GM10248 (cell line): ENCODE data around the gene PRKCA.

Experiments
- CTCF ChIA-PET: fragments of 300-600 bp; sonication (Branson Sonifier 250); formaldehyde crosslinking; extraction: SDS; loops from one replicate; lab custom pipeline; 2021; ENCODE audit warnings: antibody characterized with exemption; lab: Yijun Ruan, JAX
- POLR2A ChIA-PET: fragments of 350-650 bp; sonication (Branson Sonifier 250); formaldehyde crosslinking; extraction: SDS; loops from one replicate; lab custom pipeline; 2020; ENCODE audit warnings: antibody characterized with exemption; lab: Yijun Ruan, JAX
- DNase-seq: peaks from one replicate; pipeline ENCODE4 v3.0.0; 2012; ENCODE audit errors: extremely low spot score
- CTCF ChIP-seq: IDR thresholded peaks from 2 replicates; pipeline ENCODE4 v1.5.1; 2012; ENCODE audit warnings: mild to moderate bottlenecking, low read depth; ENCODE audit errors: extremely low read depth, missing control alignments, control extremely low read depth

Gene PRKCA

GRCh38 chr17:66401364-66401763 is 99.0 kb downstream of the PRKCA start:
- CTCF ChIA-PET, result interaction anchor here (3.1 kb wide), 1 partner anchor 165 kb away, joined by 10 read pairs; no protein-coding TSS in a partner anchor
- DNase-seq, result no peak
- TF ChIP-seq CTCF, result no peak
- POLR2A ChIA-PET, result no interaction called here

DNA sequence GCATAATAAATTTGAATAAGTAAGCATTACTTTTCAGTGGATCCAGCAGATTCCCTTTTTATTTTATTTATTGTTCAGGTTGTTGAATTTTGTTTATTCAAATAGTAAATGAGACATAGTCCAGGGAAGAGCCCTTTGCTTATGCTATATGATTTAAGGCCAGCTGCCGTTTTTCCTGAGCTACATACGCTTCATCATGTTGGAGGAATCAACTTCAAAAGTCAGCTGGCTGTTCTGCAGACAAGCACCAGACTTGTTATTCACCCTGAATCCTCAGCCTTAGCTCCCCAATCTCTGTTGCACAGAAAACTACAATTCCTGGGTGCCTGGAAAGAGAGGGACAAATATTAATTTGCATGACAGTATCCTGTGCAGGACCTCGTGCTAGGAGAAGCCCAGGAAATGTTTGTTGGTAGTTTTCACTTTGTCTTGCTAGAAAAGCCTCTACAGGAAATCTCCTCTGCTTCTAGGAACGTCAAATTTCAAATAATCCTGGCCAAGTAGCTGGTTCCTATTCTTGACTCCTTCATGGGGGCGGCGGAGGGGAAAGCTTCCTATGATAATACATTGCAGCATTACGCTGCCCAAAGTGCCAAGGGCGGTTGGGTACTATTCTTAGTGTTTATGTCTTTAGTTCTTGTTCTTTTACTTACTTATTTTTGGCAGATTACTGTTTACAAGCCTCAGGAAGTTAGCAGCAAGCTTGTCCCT is 101.6 kb downstream of the PRKCA start:
- ChIA-PET CTCF (interaction anchor here (0.8 to 3.1 kb wide), 5 partner anchors 10 to 163 kb away, joined by 3 to 11 read pairs (median 4); no protein-coding TSS in a partner anchor), POLR2A (interaction anchor here (0.6 kb wide), 1 partner anchor 67 kb away, joined by 7 read pairs; no protein-coding TSS in a partner anchor)
- no peak for DNase-seq
- TF ChIP-seq CTCF, result no peak

DNA sequence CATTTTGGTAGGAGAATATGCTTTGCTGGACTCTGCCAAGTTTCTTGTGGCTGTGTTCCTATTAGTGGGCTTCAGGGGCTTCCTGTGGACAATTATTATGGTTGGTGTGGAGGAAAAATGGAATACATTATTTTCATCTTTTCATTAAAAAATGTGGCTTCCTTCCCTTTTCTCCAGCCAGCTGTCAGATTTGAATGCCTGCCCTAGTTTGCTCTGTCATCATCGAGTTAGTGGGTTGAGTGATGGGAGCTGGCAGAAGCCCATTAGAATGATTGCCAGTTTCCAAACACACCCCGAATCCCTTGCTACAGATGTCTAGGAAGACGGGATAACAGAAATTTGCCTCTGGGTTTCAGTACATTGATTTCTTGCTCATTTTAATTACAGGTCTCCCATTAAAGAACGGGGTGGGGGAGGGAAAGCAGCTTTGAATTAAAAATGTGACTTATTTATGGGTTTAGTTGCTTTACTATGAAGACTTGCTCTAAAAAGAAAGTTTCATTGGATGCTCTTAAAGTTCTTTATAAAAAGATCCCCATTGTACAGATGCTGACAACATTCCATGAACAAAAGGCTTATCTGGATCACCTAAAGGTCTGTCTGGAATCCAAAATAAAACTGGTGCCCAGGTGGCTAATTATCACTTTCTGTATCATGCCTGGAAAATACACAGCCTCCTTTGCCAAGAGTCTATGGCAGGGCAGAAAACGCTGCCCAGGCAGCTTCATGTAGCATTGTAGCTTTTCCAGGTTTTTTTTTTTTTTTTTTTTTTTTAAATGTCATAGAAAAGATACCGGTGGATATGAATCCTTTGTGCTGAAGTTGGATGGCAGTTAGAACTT is 103.6 kb downstream of the PRKCA start:
- CTCF ChIA-PET, result interaction anchor here (1.0 kb wide), 1 partner anchor 24 kb away, joined by 3 read pairs; no protein-coding TSS in a partner anchor
- POLR2A ChIA-PET, result no interaction called here
- no peak for TF ChIP-seq CTCF
- DNase-seq, result no peak

DNA sequence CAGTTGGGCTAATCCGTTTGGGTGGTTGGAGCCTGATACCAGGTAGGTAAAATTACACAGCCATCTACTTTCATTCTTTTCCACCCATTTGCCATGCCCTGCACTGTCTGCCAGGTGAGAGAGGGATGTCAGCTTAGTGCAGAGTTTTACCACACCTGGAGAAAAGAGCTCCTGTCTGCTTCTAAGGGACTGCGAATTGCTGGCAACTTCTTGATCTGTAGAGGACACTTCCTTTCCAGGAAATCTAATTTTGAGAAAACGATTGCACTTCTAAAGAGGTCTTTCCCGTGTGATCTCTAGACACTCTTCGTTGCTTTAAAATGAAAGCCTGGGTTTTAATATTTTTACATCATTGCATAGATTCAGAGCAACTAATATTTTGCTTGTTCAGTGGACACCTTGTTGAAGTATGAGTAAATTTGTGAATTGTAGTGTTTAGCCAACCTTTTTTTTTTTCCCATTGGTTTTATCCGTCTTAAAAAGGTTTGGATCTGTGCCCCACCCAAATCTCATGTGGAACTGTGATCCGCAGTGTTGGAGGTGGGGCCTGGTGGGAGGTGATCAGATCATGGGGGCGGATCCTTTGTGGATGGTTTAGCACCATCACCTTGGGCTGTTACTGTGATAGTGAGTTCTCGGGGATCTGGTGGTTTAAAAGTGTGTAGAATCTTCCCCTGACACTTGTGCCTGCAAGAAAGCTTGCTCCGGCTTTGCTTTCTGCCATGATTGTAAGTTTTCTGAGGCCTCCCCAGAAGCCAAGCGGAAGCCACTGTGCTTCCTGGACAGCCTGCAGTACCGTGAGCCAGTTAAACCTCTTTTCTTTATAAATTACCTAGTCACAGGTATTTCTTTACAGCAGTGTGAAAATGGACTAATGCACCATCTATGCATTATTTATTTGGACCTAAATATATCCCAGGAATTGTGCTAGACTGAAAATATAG is 104.6 kb downstream of the PRKCA start:
- ChIA-PET CTCF (no interaction called here), POLR2A (no interaction called here)

DNA sequence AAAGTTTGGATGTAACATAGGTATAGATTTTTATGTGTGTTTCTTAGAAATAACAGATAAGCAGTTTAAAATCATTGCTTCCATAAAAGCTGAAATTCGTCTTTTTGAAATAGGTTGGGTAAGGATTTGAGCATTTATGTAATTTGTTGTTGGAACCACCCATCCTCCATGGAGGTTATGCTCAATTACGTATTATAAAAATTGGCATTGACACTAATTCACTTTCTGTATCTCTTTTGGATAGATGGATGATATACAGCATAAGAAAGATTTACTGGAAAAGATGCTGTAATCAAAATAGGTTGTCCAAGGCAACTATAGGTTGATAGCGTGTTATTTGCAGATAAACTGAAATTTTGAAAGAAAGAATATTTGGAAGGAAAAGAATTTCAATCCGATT is 105.5 kb downstream of the PRKCA start:
- TF ChIP-seq CTCF, result no peak
- CTCF ChIA-PET, result no interaction called here
- DNase-seq, result no peak
- POLR2A ChIA-PET, result no interaction called here

More for the DNA sequence above, 104.6 kb downstream of the PRKCA start:
- no peak for DNase-seq
- TF ChIP-seq CTCF, result no peak

DNA sequence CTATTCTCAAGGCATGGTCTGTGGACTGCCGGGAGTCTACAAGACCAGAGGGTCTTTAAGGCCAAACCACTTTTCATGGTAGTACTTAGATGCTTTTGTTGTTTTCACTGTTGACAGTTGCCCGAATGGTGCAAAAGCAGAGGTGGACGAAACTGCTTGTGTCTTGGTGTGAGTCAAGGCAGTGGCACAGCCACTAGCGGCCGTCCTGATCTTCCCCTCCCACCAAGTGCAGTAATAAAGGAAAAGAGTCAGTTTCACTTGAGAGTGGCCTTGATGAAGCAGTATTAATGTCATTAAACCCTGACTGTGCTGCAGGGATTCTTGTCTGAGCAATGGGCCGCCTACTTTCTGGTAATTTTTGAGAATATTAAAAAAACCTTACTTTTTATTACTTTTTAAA is 109.1 kb downstream of the PRKCA start:
- ChIA-PET POLR2A (interaction anchor here (0.5 kb wide), 1 partner anchor 19 kb away, joined by 3 read pairs; no protein-coding TSS in a partner anchor), CTCF (no interaction called here)
- TF ChIP-seq CTCF, result no peak
- no peak for DNase-seq
